ENCODE measurements around the gene NSMCE1. TPM values are rescaled to one million over a fixed set of nuclear protein-coding genes. Genes with fewer than 3 reads are reported as not detected.

NSMCE1 gene
- total RNA-seq, 2 experiments from 2014 or later = 112 to 117 TPM

GRCh38 chr16:27311897-27312303 lies 43.3 kb upstream of the NSMCE1 start:
- H3K36me3 Mint-ChIP-seq (ENCODE audit: low read depth) = peaks cover 22% of the 10 kb centered on the region
- no peak overlapping the region for H3K27ac Mint-ChIP-seq
- H3K27me3 Mint-ChIP-seq (ENCODE audit: low read depth) = no peaks in the 10 kb centered on the region
- intact Hi-C loops (cut with micrococcal nuclease) = no loop called here
- H3K9me3 Mint-ChIP-seq = no peaks in the 10 kb centered on the region
- H3K4me1 Mint-ChIP-seq (ENCODE audit: low read depth) = peaks cover 26% of the 10 kb centered on the region
- no peak overlapping the region for H3K4me3 Mint-ChIP-seq
- CTCF ChIA-PET = interaction anchor here (0.9 to 1.3 kb wide), 3 partner anchors 36 to 202 kb away, joined by 3 to 6 read pairs (median 4); no protein-coding TSS in a partner anchor
- DNase-seq = no peak

GRCh38 chr16:27311448-27311830 lies 42.9 kb upstream of the NSMCE1 start:
- Mint-ChIP-seq H3K9me3 (peaks cover 3% of the 10 kb centered on the region), H3K36me3 (ENCODE audit: low read depth) (peaks cover 19% of the 10 kb centered on the region), H3K27ac (no peak overlapping the region), H3K4me1 (ENCODE audit: low read depth) (peaks cover 22% of the 10 kb centered on the region), H3K4me3 (no peak overlapping the region), H3K27me3 (ENCODE audit: low read depth) (no peaks in the 10 kb centered on the region)
- intact Hi-C loops (cut with micrococcal nuclease) = no loop called here
- CTCF ChIA-PET = interaction anchor here (0.9 to 1.3 kb wide), 2 partner anchors 132 to 201 kb away, joined by 3 to 6 read pairs; no protein-coding TSS in a partner anchor
- no peak for DNase-seq

- CTCF ChIA-PET = interaction anchor here (0.6 to 0.9 kb wide), 2 partner anchors 125 to 201 kb away, joined by 3 to 4 read pairs; no protein-coding TSS in a partner anchor
- DNase-seq = no peak
- Mint-ChIP-seq H3K27me3 (ENCODE audit: low read depth) (no peaks in the 10 kb centered on the region), H3K36me3 (ENCODE audit: low read depth) (peaks cover 14% of the 10 kb centered on the region), H3K27ac (no peak overlapping the region), H3K4me1 (ENCODE audit: low read depth) (peaks cover 16% of the 10 kb centered on the region), H3K9me3 (peaks cover 3% of the 10 kb centered on the region), H3K4me3 (no peak overlapping the region)
- intact Hi-C loops (cut with micrococcal nuclease) = no loop called here
Observed at GRCh38 chr16:27310576-27311447, 42.2 kb upstream of the NSMCE1 start.

- H3K4me3 Mint-ChIP-seq = no peak overlapping the region
- CTCF ChIA-PET = interaction anchor here (1.0 kb wide), 1 partner anchor 74 kb away, joined by 3 read pairs; no protein-coding TSS in a partner anchor
- intact Hi-C loops (cut with micrococcal nuclease) = no loop called here
- no peaks in the 10 kb centered on the region for H3K27me3 Mint-ChIP-seq (ENCODE audit: low read depth)
- no peak overlapping the region for H3K27ac Mint-ChIP-seq
- peaks cover 14% of the 10 kb centered on the region for H3K4me1 Mint-ChIP-seq (ENCODE audit: low read depth)
- DNase-seq = no peak
- no peaks in the 10 kb centered on the region for H3K36me3 Mint-ChIP-seq (ENCODE audit: low read depth)
- peaks cover 3% of the 10 kb centered on the region for H3K9me3 Mint-ChIP-seq
Observed at GRCh38 chr16:27308792-27309191, 40.2 kb upstream of the NSMCE1 start.

- Mint-ChIP-seq H3K27me3 (ENCODE audit: low read depth) (no peaks in the 10 kb centered on the region), H3K9me3 (peaks cover 3% of the 10 kb centered on the region), H3K4me3 (no peak overlapping the region), H3K27ac (no peak overlapping the region), H3K4me1 (ENCODE audit: low read depth) (peaks cover 3% of the 10 kb centered on the region), H3K36me3 (ENCODE audit: low read depth) (no peaks in the 10 kb centered on the region)
- CTCF ChIA-PET = interaction anchor here (0.6 to 2.2 kb wide), 3 partner anchors 21 to 111 kb away, joined by 3 to 6 read pairs (median 4); no protein-coding TSS in a partner anchor
- intact Hi-C loops (cut with micrococcal nuclease) = no loop called here
- DNase-seq = no peak
Observed at GRCh38 chr16:27305839-27306442, 37.4 kb upstream of the NSMCE1 start.

- Mint-ChIP-seq H3K4me3 (no peak overlapping the region), H3K36me3 (ENCODE audit: low read depth) (no peaks in the 10 kb centered on the region), H3K4me1 (ENCODE audit: low read depth) (peaks cover 3% of the 10 kb centered on the region), H3K27me3 (ENCODE audit: low read depth) (no peaks in the 10 kb centered on the region), H3K27ac (no peak overlapping the region), H3K9me3 (peaks cover 3% of the 10 kb centered on the region)
- CTCF ChIA-PET = interaction anchor here (0.6 to 2.2 kb wide), 3 partner anchors 20 to 112 kb away, joined by 3 to 6 read pairs (median 4); no protein-coding TSS in a partner anchor
- DNase-seq = no peak
- intact Hi-C loops (cut with micrococcal nuclease) = no loop called here
Observed at GRCh38 chr16:27304881-27305745, 36.5 kb upstream of the NSMCE1 start.

GRCh38 chr16:27304102-27304501 lies 35.5 kb upstream of the NSMCE1 start:
- Mint-ChIP-seq H3K27ac (no peak overlapping the region), H3K4me3 (no peak overlapping the region), H3K9me3 (peaks cover 3% of the 10 kb centered on the region), H3K27me3 (ENCODE audit: low read depth) (no peaks in the 10 kb centered on the region), H3K36me3 (ENCODE audit: low read depth) (no peaks in the 10 kb centered on the region), H3K4me1 (ENCODE audit: low read depth) (peaks cover 5% of the 10 kb centered on the region)
- DNase-seq = no peak
- CTCF ChIA-PET = interaction anchor here (0.6 to 2.2 kb wide), 2 partner anchors 14 to 19 kb away, joined by 4 to 6 read pairs; no protein-coding TSS in a partner anchor
- intact Hi-C loops (cut with micrococcal nuclease) = no loop called here

GRCh38 chr16:27303256-27304100 lies 34.9 kb upstream of the NSMCE1 start:
- no peak overlapping the region for H3K4me3 Mint-ChIP-seq
- H3K9me3 Mint-ChIP-seq = peaks cover 3% of the 10 kb centered on the region
- CTCF ChIA-PET = interaction anchor here (0.6 kb wide), 1 partner anchor 13 kb away, joined by 4 read pairs; no protein-coding TSS in a partner anchor
- intact Hi-C loops (cut with micrococcal nuclease) = no loop called here
- no peak overlapping the region for H3K27ac Mint-ChIP-seq
- no peaks in the 10 kb centered on the region for H3K27me3 Mint-ChIP-seq (ENCODE audit: low read depth)
- H3K4me1 Mint-ChIP-seq (ENCODE audit: low read depth) = peaks cover 5% of the 10 kb centered on the region
- no peaks in the 10 kb centered on the region for H3K36me3 Mint-ChIP-seq (ENCODE audit: low read depth)
- DNase-seq = no peak

GRCh38 chr16:27302126-27302525 lies 33.6 kb upstream of the NSMCE1 start:
- CTCF ChIA-PET = no interaction called here
- no peak overlapping the region for H3K4me3 Mint-ChIP-seq
- intact Hi-C loops (cut with micrococcal nuclease) = no loop called here
- H3K4me1 Mint-ChIP-seq (ENCODE audit: low read depth) = peaks cover 7% of the 10 kb centered on the region
- H3K27me3 Mint-ChIP-seq (ENCODE audit: low read depth) = no peaks in the 10 kb centered on the region
- peaks cover 3% of the 10 kb centered on the region for H3K9me3 Mint-ChIP-seq
- H3K27ac Mint-ChIP-seq = no peak overlapping the region
- no peak for DNase-seq
- H3K36me3 Mint-ChIP-seq (ENCODE audit: low read depth) = no peaks in the 10 kb centered on the region

- no peaks in the 10 kb centered on the region for H3K27me3 Mint-ChIP-seq (ENCODE audit: low read depth)
- H3K36me3 Mint-ChIP-seq (ENCODE audit: low read depth) = no peaks in the 10 kb centered on the region
- H3K9me3 Mint-ChIP-seq = no peaks in the 10 kb centered on the region
- H3K4me3 Mint-ChIP-seq = no peak overlapping the region
- H3K4me1 Mint-ChIP-seq (ENCODE audit: low read depth) = peaks cover 7% of the 10 kb centered on the region
- DNase-seq = no peak
- no peak overlapping the region for H3K27ac Mint-ChIP-seq
- intact Hi-C loops (cut with micrococcal nuclease) = no loop called here
- CTCF ChIA-PET = no interaction called here
Observed at GRCh38 chr16:27301236-27301861, 32.8 kb upstream of the NSMCE1 start.

GRCh38 chr16:27298132-27298531 lies 29.6 kb upstream of the NSMCE1 start:
- intact Hi-C loops (cut with micrococcal nuclease) = no loop called here
- H3K9me3 Mint-ChIP-seq = no peaks in the 10 kb centered on the region
- H3K27ac Mint-ChIP-seq = no peak overlapping the region
- DNase-seq = no peak
- CTCF ChIA-PET = interaction anchor here (0.6 kb wide), 1 partner anchor 188 kb away, joined by 4 read pairs; no protein-coding TSS in a partner anchor
- no peaks in the 10 kb centered on the region for H3K36me3 Mint-ChIP-seq (ENCODE audit: low read depth)
- no peaks in the 10 kb centered on the region for H3K27me3 Mint-ChIP-seq (ENCODE audit: low read depth)
- no peak overlapping the region for H3K4me3 Mint-ChIP-seq
- peaks cover 6% of the 10 kb centered on the region for H3K4me1 Mint-ChIP-seq (ENCODE audit: low read depth)

Data from activated naive CD4-positive, alpha-beta T cell treated with anti-CD3 and anti-CD28 coated beads for 36 hours (primary cell).